H9 (cell line): ENCODE data around the gene GALNT16. TPM values are rescaled to one million over a fixed set of nuclear protein-coding genes. Genes with fewer than 3 reads are reported as not detected.

ENCODE experiments used
- DNase-seq: peaks from one replicate; pipeline ENCODE4 v3.0.0-alpha.2; 2017
- H2AFZ ChIP-seq: one replicate; pipeline ENCODE4 v1.6.1; 2013; ENCODE audit warnings: mild to moderate bottlenecking, low read length, control low read depth, moderate library complexity
- H2AK5ac ChIP-seq: 2 replicates; pipeline ENCODE4 v1.6.1; 2013; ENCODE audit warnings: low read length, control low read depth, mixed read lengths; ENCODE audit not compliant: insufficient read length
- H2BK120ac ChIP-seq: one replicate; pipeline ENCODE4 v1.6.1; 2013; ENCODE audit warnings: low read depth, mild to moderate bottlenecking, low read length, control low read depth, inconsistent platforms; ENCODE audit not compliant: poor library complexity, severe bottlenecking
- H2BK12ac ChIP-seq: 2 replicates; pipeline ENCODE4 v1.6.1; 2013; ENCODE audit warnings: low read length, control low read depth, mixed read lengths, low read depth; ENCODE audit not compliant: insufficient read length
- H2BK15ac ChIP-seq: 2 replicates; pipeline ENCODE4 v1.6.1; 2013; ENCODE audit warnings: low read depth, low read length, control low read depth
- H2BK20ac ChIP-seq: one replicate; pipeline ENCODE4 v1.6.1; 2013; ENCODE audit warnings: low read depth, mild to moderate bottlenecking, low read length, control low read depth, inconsistent platforms; ENCODE audit not compliant: poor library complexity, severe bottlenecking
- H2BK5ac ChIP-seq: 2 replicates; pipeline ENCODE4 v1.6.1; 2013; ENCODE audit warnings: low read length, control low read depth, mixed read lengths; ENCODE audit not compliant: insufficient read length
- H3K14ac ChIP-seq: 2 replicates; pipeline ENCODE4 v1.6.1; 2013; ENCODE audit warnings: low read length, control low read depth; ENCODE audit not compliant: insufficient read depth
- H3K18ac ChIP-seq: 2 replicates; pipeline ENCODE4 v1.6.1; 2013; ENCODE audit warnings: low read depth, mild to moderate bottlenecking, mixed read lengths, low read length, control low read depth; ENCODE audit not compliant: insufficient read length
- H3K23ac ChIP-seq: 2 replicates; pipeline ENCODE4 v1.6.1; 2013; ENCODE audit warnings: low read length, control low read depth, mixed read lengths, low read depth; ENCODE audit not compliant: insufficient read length
- H3K23me2 ChIP-seq: 2 replicates; pipeline ENCODE4 v1.6.1; 2013; ENCODE audit warnings: low read depth, mild to moderate bottlenecking, mixed read lengths, low read length, control low read depth; ENCODE audit not compliant: insufficient read length, poor library complexity, severe bottlenecking
- H3K27ac ChIP-seq: 2 replicates; pipeline ENCODE4 v1.5.1; 2013; ENCODE audit warnings: low read length, control low read depth, mixed read lengths, low read depth; ENCODE audit not compliant: insufficient read length
- H3K27me3 ChIP-seq: 2 replicates; pipeline ENCODE4 v1.6.1; 2013; ENCODE audit warnings: low read length, control low read depth, inconsistent platforms; ENCODE audit not compliant: insufficient read depth
- H3K4ac ChIP-seq: 2 replicates; pipeline ENCODE4 v1.6.1; 2013; ENCODE audit warnings: low read depth, mild to moderate bottlenecking, control low read depth, inconsistent platforms, low read length, moderate library complexity
- H3K4me1 ChIP-seq: 2 replicates; pipeline ENCODE4 v1.6.1; 2013; ENCODE audit warnings: low read length, control low read depth, inconsistent platforms; ENCODE audit not compliant: insufficient read depth
- H3K4me2 ChIP-seq: 2 replicates; pipeline ENCODE4 v1.6.1; 2013; ENCODE audit warnings: low read length, control low read depth, mixed read lengths; ENCODE audit not compliant: insufficient read length, insufficient read depth
- H3K56ac ChIP-seq: 2 replicates; pipeline ENCODE4 v1.6.1; 2013; ENCODE audit warnings: low read depth, mild to moderate bottlenecking, mixed read lengths, low read length, control low read depth; ENCODE audit not compliant: insufficient read length
- H3K79me1 ChIP-seq: 2 replicates; pipeline ENCODE4 v1.6.1; 2013; ENCODE audit warnings: low read depth, mild to moderate bottlenecking, moderate library complexity, low read length, control low read depth, inconsistent platforms; ENCODE audit not compliant: insufficient read depth, poor library complexity, severe bottlenecking
- H3K79me2 ChIP-seq: 2 replicates; pipeline ENCODE4 v1.6.1; 2013; ENCODE audit warnings: low read length, control low read depth, inconsistent platforms; ENCODE audit not compliant: insufficient read depth
- H3K9ac ChIP-seq: 2 replicates; pipeline ENCODE4 v1.6.1; 2013; ENCODE audit warnings: low read length, control low read depth, mixed read lengths; ENCODE audit not compliant: insufficient read length; ENCODE audit errors: extremely low read depth
- H3K9me3 ChIP-seq: one replicate; pipeline ENCODE4 v1.6.1; 2013; ENCODE audit warnings: low read depth, low read length, inconsistent platforms; ENCODE audit not compliant: control insufficient read depth
- H3T11ph ChIP-seq: one replicate; pipeline ENCODE4 v1.6.1; 2013; ENCODE audit warnings: mild to moderate bottlenecking, low read length, control low read depth, inconsistent platforms
- H4K20me1 ChIP-seq: one replicate; pipeline ENCODE4 v1.6.1; 2013; ENCODE audit not compliant: control insufficient read depth, insufficient read length, insufficient read depth
- H4K5ac ChIP-seq: 2 replicates; pipeline ENCODE4 v1.6.1; 2013; ENCODE audit warnings: low read depth, mild to moderate bottlenecking, mixed read lengths, low read length, control low read depth; ENCODE audit not compliant: insufficient read length
- H4K8ac ChIP-seq: replicated peaks from 2 replicates; pipeline ENCODE4 v1.6.1; 2013; ENCODE audit warnings: low read length, control low read depth, mixed read lengths, low read depth; ENCODE audit not compliant: insufficient read length
- H4K91ac ChIP-seq: 2 replicates; pipeline ENCODE4 v1.6.1; 2013; ENCODE audit warnings: low read depth, mild to moderate bottlenecking, moderate library complexity, mixed read lengths, low read length, control low read depth; ENCODE audit not compliant: insufficient read length
- H3K27ac Mint-ChIP-seq, 3 experiments: 2 replicates in 2 of 3; 3 replicates in 1 of 3; pipeline ENCODE4 v1.8.0; 2020 to 2021; ENCODE audit warnings: mixed read lengths in 3 of 3, mild to moderate bottlenecking in 1 of 3, moderate library complexity in 1 of 3
- H3K27me3 Mint-ChIP-seq: 2 replicates; pipeline ENCODE4 v1.8.0; 2021; ENCODE audit warnings: low read depth, mild to moderate bottlenecking, moderate library complexity, mixed read lengths
- H3K36me3 Mint-ChIP-seq, 3 experiments: 2 replicates in 2 of 3; 3 replicates in 1 of 3; pipeline ENCODE4 v1.8.0; 2020 to 2021; ENCODE audit warnings: low read depth in 3 of 3, mixed read lengths in 3 of 3; ENCODE audit not compliant: insufficient read depth in 1 of 3
- H3K4me1 Mint-ChIP-seq, 2 experiments: 2 replicates each; pipeline ENCODE4 v1.8.0; 2020; ENCODE audit warnings: mixed read lengths in 2 of 2
- H3K4me3 Mint-ChIP-seq, 2 experiments: 2 replicates in 1 of 2; 3 replicates in 1 of 2; pipeline ENCODE4 v1.8.0; 2020 to 2021; ENCODE audit warnings: mild to moderate bottlenecking in 2 of 2, mixed read lengths in 2 of 2, moderate library complexity in 1 of 2
- H3K9me3 Mint-ChIP-seq, 2 experiments: 2 replicates in 1 of 2; 3 replicates in 1 of 2; pipeline ENCODE4 v1.8.0; 2020; ENCODE audit warnings: mild to moderate bottlenecking in 2 of 2, mixed read lengths in 2 of 2, moderate library complexity in 1 of 2
- CTCF ChIP-seq: fragments of 200-600 bp; sonication (generic); conservative IDR thresholded peaks from 3 replicates; pipeline ENCODE4 v1.8.0; 2021; ENCODE audit warnings: antibody characterized with exemption, mild to moderate bottlenecking
- WGBS: extraction: QIAGEN DNeasy Blood & Tissue Kit; methylation state at CpG from one replicate; pipeline ENCODE4 v1.1.7; 2013; ENCODE audit warnings: missing lambda C conversion rate, low lambda C conversion rate, mixed read lengths; ENCODE audit not compliant: insufficient read length; ENCODE audit errors: extremely low coverage; 5-methylcytosine and 5-hydroxymethylcytosine counted together
- total RNA-seq: library from RNA; stranded (reverse); gene quantifications from 2 replicates; pipeline ENCODE4 v1.2.1, GENCODE V29; 2021

Gene GALNT16
- total RNA-seq, 1 experiment from 2014 or later = 2.3 TPM

GRCh38 chr14:69378274-69378673 is 118.3 kb downstream of the GALNT16 start:
- H3K4ac ChIP-seq = no peak overlapping the region
- Mint-ChIP-seq H3K4me1 (no peaks in the 10 kb centered on the region), H3K27ac (no peak overlapping the region; a peak in 1 of 7 replicates), H3K36me3 (peaks cover 24 to 68% (median 55%) of the 10 kb centered on the region in 3 experiments; a peak in 6 of 7 replicates), H3K27me3 (no peaks in the 10 kb centered on the region), H3K9me3 (peaks cover 0 to 3% of the 10 kb centered on the region in 2 experiments; a peak in 1 of 5 replicates), H3K4me3 (no peak overlapping the region)
- H4K20me1 ChIP-seq = no peaks in the 10 kb centered on the region
- H2AFZ ChIP-seq = no peak overlapping the region
- H3K4me1 ChIP-seq = no peaks in the 10 kb centered on the region
- no peak overlapping the region for H2BK120ac ChIP-seq
- no peak overlapping the region for H2BK5ac ChIP-seq
- no peak overlapping the region for H3K4me2 ChIP-seq
- H2AK5ac ChIP-seq = no peak overlapping the region
- H3K56ac ChIP-seq = no peak overlapping the region
- no peaks in the 10 kb centered on the region for H3K27me3 ChIP-seq
- H3K23me2 ChIP-seq = no peaks in the 10 kb centered on the region
- no peak overlapping the region for H4K91ac ChIP-seq
- no peak overlapping the region for H3K14ac ChIP-seq
- H3K18ac ChIP-seq = no peak overlapping the region
- H4K5ac ChIP-seq = no peak overlapping the region
- no peak overlapping the region for H2BK15ac ChIP-seq
- no peak for TF ChIP-seq CTCF
- WGBS = no CpG with 5 or more reads among the region's 2 CpGs
- H2BK20ac ChIP-seq = no peak overlapping the region
- H3K79me2 ChIP-seq = no peaks in the 10 kb centered on the region
- H2BK12ac ChIP-seq = no peak overlapping the region
- H3K9me3 ChIP-seq = no peaks in the 10 kb centered on the region
- no peak overlapping the region for H3K9ac ChIP-seq
- H3K27ac ChIP-seq = no peak overlapping the region
- no peak overlapping the region for H3K23ac ChIP-seq
- no peaks in the 10 kb centered on the region for H3K79me1 ChIP-seq
- H4K8ac ChIP-seq = no peak overlapping the region
- no peak overlapping the region for H3T11ph ChIP-seq
- DNase-seq = no peak
